GM19455 (cell line): ENCODE results near the gene TAF1C.
"Not testable (repeated sequence)": the region's sequence is repeated elsewhere in the genome, so short reads cannot be mapped to it uniquely, and the experiment has no call there.

Experiments used
- ATAC-seq: cut with Tn5 transposase; IDR thresholded peaks from one replicate; pipeline ENCODE4 v1.9.1; 2021; ENCODE audit not compliant: unreplicated experiment

TAF1C gene, protein sequence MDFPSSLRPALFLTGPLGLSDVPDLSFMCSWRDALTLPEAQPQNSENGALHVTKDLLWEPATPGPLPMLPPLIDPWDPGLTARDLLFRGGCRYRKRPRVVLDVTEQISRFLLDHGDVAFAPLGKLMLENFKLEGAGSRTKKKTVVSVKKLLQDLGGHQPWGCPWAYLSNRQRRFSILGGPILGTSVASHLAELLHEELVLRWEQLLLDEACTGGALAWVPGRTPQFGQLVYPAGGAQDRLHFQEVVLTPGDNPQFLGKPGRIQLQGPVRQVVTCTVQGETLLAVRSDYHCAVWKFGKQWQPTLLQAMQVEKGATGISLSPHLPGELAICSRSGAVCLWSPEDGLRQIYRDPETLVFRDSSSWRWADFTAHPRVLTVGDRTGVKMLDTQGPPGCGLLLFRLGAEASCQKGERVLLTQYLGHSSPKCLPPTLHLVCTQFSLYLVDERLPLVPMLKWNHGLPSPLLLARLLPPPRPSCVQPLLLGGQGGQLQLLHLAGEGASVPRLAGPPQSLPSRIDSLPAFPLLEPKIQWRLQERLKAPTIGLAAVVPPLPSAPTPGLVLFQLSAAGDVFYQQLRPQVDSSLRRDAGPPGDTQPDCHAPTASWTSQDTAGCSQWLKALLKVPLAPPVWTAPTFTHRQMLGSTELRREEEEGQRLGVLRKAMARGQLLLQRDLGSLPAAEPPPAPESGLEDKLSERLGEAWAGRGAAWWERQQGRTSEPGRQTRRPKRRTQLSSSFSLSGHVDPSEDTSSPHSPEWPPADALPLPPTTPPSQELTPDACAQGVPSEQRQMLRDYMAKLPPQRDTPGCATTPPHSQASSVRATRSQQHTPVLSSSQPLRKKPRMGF

GRCh38 chr16:84186685-84187437, at the start of gene TAF1C:
TAF1C (minus strand) TSS chr16:84187057; CDS start chr16:84184988, 2,069 bp downstream.
- peak; percentile 97 for ATAC-seq

DNA sequence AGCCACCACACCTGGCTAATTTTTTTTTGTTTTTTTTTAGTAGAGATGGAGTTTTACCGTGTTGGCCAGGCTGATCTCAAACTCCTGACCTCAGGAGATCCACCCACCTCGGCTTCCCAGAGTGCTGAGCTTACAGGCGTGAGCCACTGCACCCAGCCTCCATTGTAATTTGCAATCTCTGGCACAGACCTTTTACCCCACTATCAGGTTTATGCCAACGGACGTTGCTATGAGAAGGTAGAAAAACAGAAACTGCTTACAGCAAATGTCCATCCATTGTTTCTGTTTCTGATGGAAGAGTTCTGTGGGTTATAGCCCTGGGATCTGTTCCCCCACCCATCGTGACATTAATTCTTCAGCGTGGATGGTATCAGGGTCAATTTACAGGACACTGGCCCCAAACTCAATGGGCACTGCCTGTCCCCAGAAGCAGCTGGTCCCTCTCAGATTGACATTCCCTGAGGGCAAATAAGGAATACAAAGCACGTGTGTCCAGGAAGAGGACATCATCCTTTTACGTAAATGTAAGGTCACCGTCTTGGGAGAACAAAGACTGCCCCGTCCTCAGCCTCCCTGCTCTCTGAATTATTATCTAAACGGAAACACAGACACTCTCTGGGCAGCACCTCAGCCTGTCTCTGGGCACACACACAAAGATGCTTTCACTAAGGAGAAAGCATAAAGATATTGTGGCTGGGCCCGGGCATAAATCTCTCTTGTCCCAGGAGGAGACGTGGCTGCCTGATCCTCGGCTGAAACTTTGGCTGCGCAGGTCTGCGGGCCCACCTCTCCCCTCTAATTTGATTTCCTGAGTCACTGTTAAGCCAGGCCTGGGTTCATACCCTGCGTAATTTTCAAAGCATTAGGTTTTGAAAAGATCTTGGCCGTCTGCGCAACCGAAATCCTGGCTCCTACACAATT, 47.7 kb upstream of the TAF1C start:
- ATAC-seq: no peak

- no peak for ATAC-seq
These were observed 46.9 kb upstream of the TAF1C start for GRCh38 chr16:84233748-84234147.

- no peak for ATAC-seq
These were observed 46.1 kb upstream of the TAF1C start for GRCh38 chr16:84232969-84233368.

DNA sequence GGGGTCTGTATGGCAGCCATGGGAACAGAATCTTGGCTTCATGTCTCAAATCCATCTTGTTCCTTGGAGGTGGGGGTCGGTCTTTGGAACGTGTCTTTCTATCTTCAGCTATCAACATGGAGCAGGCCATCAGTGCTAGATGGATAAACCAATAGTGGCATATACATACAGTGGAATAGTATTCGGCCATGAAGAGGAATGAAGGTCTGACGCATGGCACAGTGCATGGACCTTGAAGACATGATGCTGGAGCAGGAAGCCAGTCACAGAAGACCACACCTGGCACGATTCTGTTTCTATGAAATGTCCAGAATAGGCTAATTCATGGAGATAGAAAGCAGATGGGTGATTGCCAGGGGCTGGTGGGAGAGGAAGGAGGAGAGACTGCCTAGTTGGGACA, 45.2 kb upstream of the TAF1C start:
- no peak for ATAC-seq

DNA sequence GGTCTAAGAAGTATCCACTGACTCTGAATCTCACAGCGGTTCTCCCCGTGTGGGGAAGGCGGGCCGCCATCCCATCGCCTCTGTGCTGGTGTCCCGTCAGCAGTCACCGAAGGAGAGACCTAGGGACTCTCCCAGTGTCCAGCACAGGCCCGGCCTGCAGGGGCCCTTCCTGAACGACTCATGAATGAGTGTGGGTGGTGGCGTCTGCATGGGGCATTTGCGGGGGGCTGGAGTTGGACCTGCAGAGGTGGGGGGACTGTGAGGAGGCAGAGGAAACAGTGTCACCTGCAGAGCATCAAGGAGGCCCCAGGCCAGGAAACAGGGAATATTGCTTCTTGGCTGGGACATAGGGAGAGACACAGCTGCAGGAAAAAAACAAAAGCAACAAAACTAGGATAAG, 42.6 kb upstream of the TAF1C start:
- no peak for ATAC-seq

DNA sequence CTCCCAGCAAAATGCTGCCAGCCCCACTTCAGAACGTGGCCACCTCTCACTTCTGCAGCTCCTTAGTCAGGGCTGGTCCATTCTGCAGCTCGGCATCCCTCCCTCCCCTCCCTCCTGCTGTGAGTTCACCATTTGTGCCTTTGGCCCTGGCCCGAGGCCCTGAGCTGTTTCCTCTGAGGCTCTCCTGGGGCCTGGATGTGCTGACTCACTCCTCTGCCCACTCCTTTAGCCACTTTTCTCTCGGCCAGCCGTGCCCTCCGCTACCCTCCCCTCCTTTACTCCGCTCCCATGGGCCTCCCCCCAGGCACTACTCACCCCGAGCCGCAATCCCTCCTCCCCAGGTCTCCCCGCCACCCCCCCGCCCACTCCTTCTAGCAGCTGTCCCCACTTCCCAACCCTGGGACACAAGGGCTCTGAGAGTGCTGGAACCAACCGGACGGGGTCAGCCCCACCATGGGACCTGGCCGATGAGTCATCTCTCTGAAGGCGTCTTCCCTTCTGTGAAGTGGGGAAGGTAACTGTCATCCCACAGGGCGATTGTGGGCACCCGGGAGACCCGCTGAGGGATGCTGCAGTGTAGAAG, 41.5 kb upstream of the TAF1C start:
- no peak for ATAC-seq

- no peak for ATAC-seq
These were observed 40.7 kb upstream of the TAF1C start for GRCh38 chr16:84227548-84227947.

- no peak for ATAC-seq
These were observed 39.2 kb upstream of the TAF1C start for GRCh38 chr16:84226026-84226425.

DNA sequence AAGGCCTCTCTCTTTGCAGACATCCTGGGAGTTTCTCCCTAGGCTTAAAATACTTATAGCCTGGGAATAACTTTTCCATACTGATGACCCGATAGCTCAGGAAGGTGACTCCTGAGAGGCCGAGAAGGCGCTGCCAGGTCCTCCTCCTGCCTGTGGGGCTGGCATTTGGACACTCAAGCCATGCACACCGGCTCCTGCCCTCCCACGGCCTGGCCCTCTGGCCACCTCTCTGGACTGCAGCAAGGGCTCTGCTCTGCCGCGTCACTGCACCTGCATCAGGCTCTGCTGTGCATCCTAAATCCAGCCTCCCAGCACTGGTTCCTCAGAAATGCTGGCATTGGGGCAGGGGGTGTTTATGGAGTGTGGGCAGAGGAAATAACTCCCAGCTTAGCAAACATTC, 38.7 kb upstream of the TAF1C start:
- ATAC-seq: no peak

- no peak for ATAC-seq
These were observed 38.3 kb upstream of the TAF1C start for GRCh38 chr16:84225126-84225525.

- ATAC-seq: no peak
These were observed 37.7 kb upstream of the TAF1C start for GRCh38 chr16:84224554-84224953.

DNA sequence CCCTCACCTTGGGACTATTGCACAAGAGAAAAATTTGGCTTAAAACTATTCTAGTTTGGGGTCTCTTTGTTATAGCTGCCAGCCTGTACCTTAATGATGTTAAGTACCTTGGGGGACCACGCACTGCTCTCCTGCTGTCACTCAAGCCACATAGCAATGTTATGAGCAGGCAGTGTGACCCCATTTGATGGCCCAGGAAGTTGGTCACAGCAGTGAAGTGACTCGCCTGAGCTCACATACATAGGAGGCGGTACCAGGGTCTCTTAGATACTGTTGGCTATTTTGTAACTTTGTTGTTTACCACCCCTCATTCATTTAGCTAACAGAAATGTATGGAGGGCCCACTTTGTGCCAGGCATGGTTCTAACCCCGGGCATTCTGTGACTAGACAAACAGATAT, 36.6 kb upstream of the TAF1C start:
- no peak for ATAC-seq

DNA sequence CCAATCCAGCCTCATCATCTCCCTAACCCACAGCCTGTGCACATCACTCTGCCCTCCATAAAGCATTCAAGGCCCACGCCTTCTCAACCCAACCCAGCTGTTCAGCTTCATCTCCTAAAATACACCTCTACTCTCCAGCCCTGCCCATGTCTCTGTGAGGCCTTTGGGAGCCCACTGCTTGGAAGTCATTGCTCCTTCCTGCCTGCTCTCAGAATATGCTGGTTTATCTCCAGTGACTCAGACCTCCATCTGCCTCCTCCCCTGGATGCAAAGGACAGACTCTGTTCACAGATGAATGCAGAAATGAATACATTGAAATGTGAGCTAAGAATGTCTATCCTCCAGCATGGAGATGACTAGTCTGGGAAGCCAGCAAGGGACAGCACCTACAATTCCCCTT, 34.0 kb upstream of the TAF1C start:
- no peak for ATAC-seq

DNA sequence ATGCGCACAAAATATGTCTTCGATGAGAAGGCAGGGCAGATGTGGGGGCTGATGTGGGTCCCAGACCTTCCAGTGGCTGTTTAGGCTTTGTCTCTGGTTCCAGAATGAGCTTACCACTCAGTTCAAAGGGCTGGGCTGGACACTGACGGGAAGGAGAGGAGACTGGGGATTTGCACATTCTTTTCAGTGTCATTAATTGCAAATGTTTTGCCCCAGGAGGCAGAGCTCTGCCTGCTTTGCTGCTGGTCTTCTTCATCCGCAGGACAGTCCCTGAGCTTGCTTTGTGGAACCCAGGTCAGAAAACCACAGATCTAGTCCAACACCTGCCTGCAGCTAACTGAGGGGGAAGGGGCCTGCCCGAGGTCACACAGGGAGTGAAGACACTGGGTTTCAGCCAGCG, 32.1 kb upstream of the TAF1C start:
- no peak for ATAC-seq

- no peak for ATAC-seq
These were observed 31.4 kb upstream of the TAF1C start for GRCh38 chr16:84218176-84218823.

DNA sequence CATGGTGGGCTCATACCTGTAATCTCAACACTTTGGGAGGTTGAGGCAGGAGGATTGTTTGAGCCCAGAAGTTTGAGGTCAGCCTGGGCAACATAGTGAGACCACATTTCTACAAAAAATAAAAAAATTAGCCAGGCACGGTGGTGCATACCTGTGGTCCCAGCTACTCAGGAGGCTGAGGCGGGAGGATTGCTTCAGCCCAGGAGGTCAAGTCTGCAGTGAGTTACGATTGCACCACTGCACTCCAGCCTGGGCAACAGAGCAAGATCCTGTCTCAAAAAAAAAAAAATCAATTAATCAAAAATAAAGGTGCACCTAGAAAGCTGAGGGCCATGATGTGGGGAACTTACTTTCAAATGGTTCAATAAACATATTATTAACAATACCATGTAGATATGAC, 29.3 kb upstream of the TAF1C start:
- not testable (repeated sequence) for ATAC-seq

- ATAC-seq: no peak
These were observed 28.7 kb upstream of the TAF1C start for GRCh38 chr16:84215531-84215930.

DNA sequence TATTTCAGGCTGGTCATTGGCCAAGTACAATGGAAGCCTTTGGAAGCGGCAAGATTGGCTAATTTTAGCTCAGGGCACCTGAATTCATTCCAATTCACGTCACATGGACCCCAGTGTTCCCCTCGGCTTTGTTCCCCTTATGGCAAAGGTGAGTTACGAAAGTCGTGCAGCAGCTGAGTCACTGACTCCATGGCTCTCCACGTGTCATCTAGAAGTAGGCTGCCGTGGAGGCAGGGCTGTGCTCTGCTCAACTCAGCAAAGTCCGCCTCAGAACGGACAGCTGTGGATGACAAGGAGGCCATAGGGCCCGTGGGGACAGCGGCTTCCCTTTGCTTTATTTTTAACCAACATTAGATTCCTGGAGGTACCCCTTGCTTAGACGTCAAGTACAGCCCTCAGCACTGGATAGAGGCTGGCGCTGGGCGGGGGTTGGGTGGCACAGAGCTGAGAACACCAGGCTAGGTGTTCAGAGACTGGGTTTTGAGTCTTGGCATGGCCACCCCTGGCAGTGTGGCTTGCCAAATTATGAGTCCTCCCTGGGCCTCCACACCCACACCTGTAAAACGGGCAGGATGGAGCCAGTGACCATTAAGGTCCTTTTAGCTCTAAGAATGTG, 27.7 kb upstream of the TAF1C start:
- no peak for ATAC-seq
